H1 (cell line): ENCODE results near the gene RBM47.

Experiments used
- CHD2 ChIP-seq: IDR thresholded peaks from 2 replicates; pipeline ENCODE4 v1.6.1; 2012; ENCODE audit warnings: low read length, improper control_type of control experiment
- EZH2 ChIP-seq: fragments of 200-600 bp; sonication (generic); IDR thresholded peaks from 2 replicates; pipeline ENCODE4 v1.7.1; 2012; ENCODE audit warnings: low read depth, mild to moderate bottlenecking, moderate library complexity, low read length, inconsistent platforms; ENCODE audit not compliant: severe bottlenecking
- JUND ChIP-seq: IDR thresholded peaks from 2 replicates; pipeline ENCODE4 v1.6.1; 2011; ENCODE audit warnings: mild to moderate bottlenecking, improper control_type of control experiment, low read length
- POLR2A ChIP-seq, 2 experiments: IDR thresholded peaks; 1 replicate in 1 of 2; 2 replicates in 1 of 2; pipeline ENCODE4 v1.6.1; 2011; ENCODE audit warnings: low read depth in 2 of 2, low read length in 2 of 2, mild to moderate bottlenecking in 2 of 2; ENCODE audit errors: control extremely low read depth in 1 of 2
- RFX5 ChIP-seq: IDR thresholded peaks from 2 replicates; pipeline ENCODE4 v1.6.1; 2011; ENCODE audit warnings: low read depth, low read length, improper control_type of control experiment, borderline replicate concordance
- TCF12 ChIP-seq: IDR thresholded peaks from 2 replicates; pipeline ENCODE4 v1.6.1; 2011; ENCODE audit warnings: low read depth, mild to moderate bottlenecking, low read length
- YY1 ChIP-seq: IDR thresholded peaks from 2 replicates; pipeline ENCODE4 v1.6.1; 2011; ENCODE audit warnings: low read depth, mild to moderate bottlenecking, low read length
- TF ChIP-seq, protein P1 (sequence below), 3 experiments: IDR thresholded peaks; 1 replicate in 2 of 3; 2 replicates in 1 of 3; pipeline versions ENCODE4 v1.5.1 to v1.6.1; 2011; ENCODE audit warnings: low read length in 3 of 3, mild to moderate bottlenecking in 3 of 3, inconsistent platforms in 2 of 3, low read depth in 1 of 3, moderate library complexity in 1 of 3; ENCODE audit not compliant: insufficient read depth in 1 of 3; ENCODE audit errors: control extremely low read depth in 1 of 3

- no peak for TF ChIP-seq RFX5
- TF ChIP-seq CHD2 = no peak
- TF ChIP-seq YY1 = no peak
- TF ChIP-seq, protein P1, sequence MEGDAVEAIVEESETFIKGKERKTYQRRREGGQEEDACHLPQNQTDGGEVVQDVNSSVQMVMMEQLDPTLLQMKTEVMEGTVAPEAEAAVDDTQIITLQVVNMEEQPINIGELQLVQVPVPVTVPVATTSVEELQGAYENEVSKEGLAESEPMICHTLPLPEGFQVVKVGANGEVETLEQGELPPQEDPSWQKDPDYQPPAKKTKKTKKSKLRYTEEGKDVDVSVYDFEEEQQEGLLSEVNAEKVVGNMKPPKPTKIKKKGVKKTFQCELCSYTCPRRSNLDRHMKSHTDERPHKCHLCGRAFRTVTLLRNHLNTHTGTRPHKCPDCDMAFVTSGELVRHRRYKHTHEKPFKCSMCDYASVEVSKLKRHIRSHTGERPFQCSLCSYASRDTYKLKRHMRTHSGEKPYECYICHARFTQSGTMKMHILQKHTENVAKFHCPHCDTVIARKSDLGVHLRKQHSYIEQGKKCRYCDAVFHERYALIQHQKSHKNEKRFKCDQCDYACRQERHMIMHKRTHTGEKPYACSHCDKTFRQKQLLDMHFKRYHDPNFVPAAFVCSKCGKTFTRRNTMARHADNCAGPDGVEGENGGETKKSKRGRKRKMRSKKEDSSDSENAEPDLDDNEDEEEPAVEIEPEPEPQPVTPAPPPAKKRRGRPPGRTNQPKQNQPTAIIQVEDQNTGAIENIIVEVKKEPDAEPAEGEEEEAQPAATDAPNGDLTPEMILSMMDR (IDR thresholded peaks at IDR 0.05; ENCODE audit: control extremely low read depth in 1 of 3, insufficient read depth in 1 of 3, low read depth in 1 of 3, low read length in 3 of 3) = no peak
- TF ChIP-seq EZH2 = no peak
- TF ChIP-seq POLR2A (IDR thresholded peaks at IDR 0.05; ENCODE audit: control extremely low read depth in 1 of 2, low read depth in 2 of 2, low read length in 2 of 2) = no peak
- no peak for TF ChIP-seq TCF12
- no peak for TF ChIP-seq JUND
Observed at GRCh38 chr4:40401096-40401495, 228.6 kb downstream of the RBM47 start.
